LNCaP clone FGC (cell line): ENCODE measurements around the gene FMNL3.
A peak's percentile ranks its signal among the peaks of the same experiment; 100 is the strongest.

Source experiments
- DNase-seq: peaks from one replicate; pipeline ENCODE4 v3.0.0-alpha.2; 2011; ENCODE audit warnings: low read depth
- H3K4me3 ChIP-seq: 2 replicates; pipeline ENCODE4 v1.5.1; 2011; ENCODE audit warnings: mild to moderate bottlenecking, low read depth, low read length, control low read depth
- CTCF ChIP-seq: IDR thresholded peaks from 2 replicates; pipeline ENCODE4 v1.5.1; 2012; ENCODE audit warnings: mild to moderate bottlenecking; ENCODE audit not compliant: control insufficient read depth, insufficient read depth; ENCODE audit errors: extremely low read depth

FMNL3 gene

GRCh38 chr12:49623142-49623904, 83.9 kb downstream of the FMNL3 start, which contains the start of gene PRPF40B:
Gene PRPF40B, plus strand, starts transcription at chr12:49623561. Its CDS starts 30 bp downstream, at chr12:49623591.
- no peak for DNase-seq
- TF ChIP-seq CTCF = peak; percentile 64
- H3K4me3 ChIP-seq = peak within 1 kb of the TSS; percentile 70

- peak overlapping the region; percentile 70 for H3K4me3 ChIP-seq
- no peak for DNase-seq
- no peak for TF ChIP-seq CTCF
Observed at GRCh38 chr12:49622501-49623141, 84.6 kb downstream of the FMNL3 start.

- no peak for TF ChIP-seq CTCF
- H3K4me3 ChIP-seq = peak overlapping the region; percentile 70
- DNase-seq = no peak
Observed at GRCh38 chr12:49621651-49622500, 85.3 kb downstream of the FMNL3 start.

GRCh38 chr12:49619286-49619685, 87.9 kb downstream of the FMNL3 start:
- H3K4me3 ChIP-seq = no peak overlapping the region
- no peak for DNase-seq
- no peak for TF ChIP-seq CTCF

GRCh38 chr12:49618576-49618975, 88.6 kb downstream of the FMNL3 start:
- TF ChIP-seq CTCF = no peak
- DNase-seq = no peak
- H3K4me3 ChIP-seq = no peak overlapping the region

- DNase-seq = no peak
- TF ChIP-seq CTCF = no peak
Observed at GRCh38 chr12:49616533-49617219, 90.5 kb downstream of the FMNL3 start.

More at GRCh38 chr12:49616533-49617219, 90.5 kb downstream of the FMNL3 start:
- no peak overlapping the region for H3K4me3 ChIP-seq
